ENCODE measurements around the gene TTC27. TPM values are rescaled to one million over a fixed set of nuclear protein-coding genes. Genes with fewer than 3 reads are reported as not detected.

Gene TTC27
- total RNA-seq, 1 experiment from 2014 or later, result 25.1 TPM

DNA sequence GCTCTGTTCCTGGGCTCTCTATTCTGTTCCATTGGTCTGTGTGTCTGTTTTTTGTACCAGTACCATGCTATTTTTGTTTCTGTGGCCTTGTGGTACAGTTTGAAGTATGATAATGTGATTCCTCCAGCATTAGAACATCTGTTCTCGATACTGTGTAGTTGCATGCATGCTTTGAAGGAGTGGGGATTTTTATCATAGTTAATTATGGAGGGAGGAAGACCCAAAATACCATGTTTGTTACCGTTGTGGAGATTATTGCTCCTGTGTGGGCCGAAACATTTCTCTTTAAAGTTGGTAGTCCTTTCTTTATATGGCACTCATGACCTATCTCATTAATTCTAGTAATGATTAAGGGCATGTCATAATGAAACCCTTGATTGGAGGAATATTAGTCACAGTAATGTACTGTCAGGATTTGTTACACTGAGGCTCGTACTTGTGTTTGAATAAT lies 87.6 kb downstream of the TTC27 start:
- ChIA-PET CTCF (no interaction called here), POLR2A (no interaction called here)
- no peaks in the 10 kb centered on the region for H3K27me3 Mint-ChIP-seq (ENCODE audit: low read depth)

DNA sequence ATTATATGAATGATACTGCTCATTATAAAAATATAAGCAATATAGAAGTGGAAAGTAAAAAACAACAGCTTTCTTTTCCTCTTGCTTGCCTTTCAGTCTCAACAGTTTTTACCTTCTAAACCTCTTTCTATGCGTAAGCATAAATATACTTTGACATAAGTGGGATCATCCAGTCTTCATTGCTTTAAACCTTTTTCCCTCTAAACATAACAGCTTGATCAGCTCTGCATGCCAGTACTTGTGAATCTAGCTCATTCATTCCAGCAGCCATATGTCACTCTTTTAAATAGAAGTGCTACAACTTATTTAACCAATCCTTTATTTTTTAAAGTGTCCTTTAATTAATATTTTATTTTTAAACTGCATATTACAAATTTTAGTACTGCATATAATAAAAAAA lies 88.1 kb downstream of the TTC27 start:
- Mint-ChIP-seq H3K9me3 (peaks cover 10% of the 10 kb centered on the region), H3K27ac (no peak overlapping the region), H3K36me3 (peaks cover 11% of the 10 kb centered on the region), H3K4me1 (no peaks in the 10 kb centered on the region), H3K27me3 (ENCODE audit: low read depth) (no peaks in the 10 kb centered on the region), H3K4me3 (no peak overlapping the region)
- ChIA-PET POLR2A (no interaction called here), CTCF (no interaction called here)
- ATAC-seq, result no peak
- DNase-seq (ENCODE audit: low spot score), result no peak
- TF ChIP-seq GRHL2 (CRISPR knock-in tag; IDR thresholded peaks at IDR 0.05; ENCODE audit: insufficient replicate concordance, severe bottlenecking), result no peak
- TF ChIP-seq, protein P1, sequence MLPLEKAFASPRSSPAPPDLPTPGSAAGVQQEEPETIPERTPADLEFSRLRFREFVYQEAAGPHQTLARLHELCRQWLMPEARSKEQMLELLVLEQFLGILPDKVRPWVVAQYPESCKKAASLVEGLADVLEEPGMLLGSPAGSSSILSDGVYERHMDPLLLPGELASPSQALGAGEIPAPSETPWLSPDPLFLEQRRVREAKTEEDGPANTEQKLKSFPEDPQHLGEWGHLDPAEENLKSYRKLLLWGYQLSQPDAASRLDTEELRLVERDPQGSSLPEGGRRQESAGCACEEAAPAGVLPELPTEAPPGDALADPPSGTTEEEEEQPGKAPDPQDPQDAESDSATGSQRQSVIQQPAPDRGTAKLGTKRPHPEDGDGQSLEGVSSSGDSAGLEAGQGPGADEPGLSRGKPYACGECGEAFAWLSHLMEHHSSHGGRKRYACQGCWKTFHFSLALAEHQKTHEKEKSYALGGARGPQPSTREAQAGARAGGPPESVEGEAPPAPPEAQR (CRISPR knock-in tag; IDR thresholded peaks at IDR 0.05), result no peak
- no peak for TF ChIP-seq ATF2 (CRISPR knock-in tag; IDR thresholded peaks at IDR 0.05; ENCODE audit: borderline replicate concordance, low read depth)
- no peak for TF ChIP-seq ZNF423 (CRISPR knock-in tag; IDR thresholded peaks at IDR 0.05)
- TF ChIP-seq FOXP4 (CRISPR knock-in tag; IDR thresholded peaks at IDR 0.05), result no peak

More for the DNA sequence above, 87.6 kb downstream of the TTC27 start:
- no peak for DNase-seq (ENCODE audit: low spot score)
- ATAC-seq, result no peak
- peaks cover 10% of the 10 kb centered on the region for H3K9me3 Mint-ChIP-seq
- H3K4me1 Mint-ChIP-seq, result no peaks in the 10 kb centered on the region
- no peak overlapping the region for H3K27ac Mint-ChIP-seq
- no peak for TF ChIP-seq ESRRA (CRISPR knock-in tag; IDR thresholded peaks at IDR 0.05; ENCODE audit: borderline replicate concordance)
- TF ChIP-seq FOXK1 (CRISPR knock-in tag; IDR thresholded peaks at IDR 0.05), result no peak
- no peak for TF ChIP-seq GRHL2 (CRISPR knock-in tag; IDR thresholded peaks at IDR 0.05; ENCODE audit: insufficient replicate concordance, severe bottlenecking)
- TF ChIP-seq, protein P2, sequence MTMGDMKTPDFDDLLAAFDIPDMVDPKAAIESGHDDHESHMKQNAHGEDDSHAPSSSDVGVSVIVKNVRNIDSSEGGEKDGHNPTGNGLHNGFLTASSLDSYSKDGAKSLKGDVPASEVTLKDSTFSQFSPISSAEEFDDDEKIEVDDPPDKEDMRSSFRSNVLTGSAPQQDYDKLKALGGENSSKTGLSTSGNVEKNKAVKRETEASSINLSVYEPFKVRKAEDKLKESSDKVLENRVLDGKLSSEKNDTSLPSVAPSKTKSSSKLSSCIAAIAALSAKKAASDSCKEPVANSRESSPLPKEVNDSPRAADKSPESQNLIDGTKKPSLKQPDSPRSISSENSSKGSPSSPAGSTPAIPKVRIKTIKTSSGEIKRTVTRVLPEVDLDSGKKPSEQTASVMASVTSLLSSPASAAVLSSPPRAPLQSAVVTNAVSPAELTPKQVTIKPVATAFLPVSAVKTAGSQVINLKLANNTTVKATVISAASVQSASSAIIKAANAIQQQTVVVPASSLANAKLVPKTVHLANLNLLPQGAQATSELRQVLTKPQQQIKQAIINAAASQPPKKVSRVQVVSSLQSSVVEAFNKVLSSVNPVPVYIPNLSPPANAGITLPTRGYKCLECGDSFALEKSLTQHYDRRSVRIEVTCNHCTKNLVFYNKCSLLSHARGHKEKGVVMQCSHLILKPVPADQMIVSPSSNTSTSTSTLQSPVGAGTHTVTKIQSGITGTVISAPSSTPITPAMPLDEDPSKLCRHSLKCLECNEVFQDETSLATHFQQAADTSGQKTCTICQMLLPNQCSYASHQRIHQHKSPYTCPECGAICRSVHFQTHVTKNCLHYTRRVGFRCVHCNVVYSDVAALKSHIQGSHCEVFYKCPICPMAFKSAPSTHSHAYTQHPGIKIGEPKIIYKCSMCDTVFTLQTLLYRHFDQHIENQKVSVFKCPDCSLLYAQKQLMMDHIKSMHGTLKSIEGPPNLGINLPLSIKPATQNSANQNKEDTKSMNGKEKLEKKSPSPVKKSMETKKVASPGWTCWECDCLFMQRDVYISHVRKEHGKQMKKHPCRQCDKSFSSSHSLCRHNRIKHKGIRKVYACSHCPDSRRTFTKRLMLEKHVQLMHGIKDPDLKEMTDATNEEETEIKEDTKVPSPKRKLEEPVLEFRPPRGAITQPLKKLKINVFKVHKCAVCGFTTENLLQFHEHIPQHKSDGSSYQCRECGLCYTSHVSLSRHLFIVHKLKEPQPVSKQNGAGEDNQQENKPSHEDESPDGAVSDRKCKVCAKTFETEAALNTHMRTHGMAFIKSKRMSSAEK (CRISPR knock-in tag; IDR thresholded peaks at IDR 0.05; ENCODE audit: borderline replicate concordance), result no peak
- no peak for TF ChIP-seq NR3C1 (CRISPR knock-in tag; conservative IDR thresholded peaks at IDR 0.05; ENCODE audit: low read depth)
- TF ChIP-seq MYBL2 (CRISPR knock-in tag; IDR thresholded peaks at IDR 0.05), result no peak
- no peak for TF ChIP-seq ZBTB21 (CRISPR knock-in tag; IDR thresholded peaks at IDR 0.05; ENCODE audit: borderline replicate concordance)
- TF ChIP-seq, protein P3, sequence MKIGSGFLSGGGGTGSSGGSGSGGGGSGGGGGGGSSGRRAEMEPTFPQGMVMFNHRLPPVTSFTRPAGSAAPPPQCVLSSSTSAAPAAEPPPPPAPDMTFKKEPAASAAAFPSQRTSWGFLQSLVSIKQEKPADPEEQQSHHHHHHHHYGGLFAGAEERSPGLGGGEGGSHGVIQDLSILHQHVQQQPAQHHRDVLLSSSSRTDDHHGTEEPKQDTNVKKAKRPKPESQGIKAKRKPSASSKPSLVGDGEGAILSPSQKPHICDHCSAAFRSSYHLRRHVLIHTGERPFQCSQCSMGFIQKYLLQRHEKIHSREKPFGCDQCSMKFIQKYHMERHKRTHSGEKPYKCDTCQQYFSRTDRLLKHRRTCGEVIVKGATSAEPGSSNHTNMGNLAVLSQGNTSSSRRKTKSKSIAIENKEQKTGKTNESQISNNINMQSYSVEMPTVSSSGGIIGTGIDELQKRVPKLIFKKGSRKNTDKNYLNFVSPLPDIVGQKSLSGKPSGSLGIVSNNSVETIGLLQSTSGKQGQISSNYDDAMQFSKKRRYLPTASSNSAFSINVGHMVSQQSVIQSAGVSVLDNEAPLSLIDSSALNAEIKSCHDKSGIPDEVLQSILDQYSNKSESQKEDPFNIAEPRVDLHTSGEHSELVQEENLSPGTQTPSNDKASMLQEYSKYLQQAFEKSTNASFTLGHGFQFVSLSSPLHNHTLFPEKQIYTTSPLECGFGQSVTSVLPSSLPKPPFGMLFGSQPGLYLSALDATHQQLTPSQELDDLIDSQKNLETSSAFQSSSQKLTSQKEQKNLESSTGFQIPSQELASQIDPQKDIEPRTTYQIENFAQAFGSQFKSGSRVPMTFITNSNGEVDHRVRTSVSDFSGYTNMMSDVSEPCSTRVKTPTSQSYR (CRISPR knock-in tag; IDR thresholded peaks at IDR 0.05), result no peak
- TF ChIP-seq GTF2I (CRISPR knock-in tag; conservative IDR thresholded peaks at IDR 0.05), result no peak
- TF ChIP-seq, protein P4, sequence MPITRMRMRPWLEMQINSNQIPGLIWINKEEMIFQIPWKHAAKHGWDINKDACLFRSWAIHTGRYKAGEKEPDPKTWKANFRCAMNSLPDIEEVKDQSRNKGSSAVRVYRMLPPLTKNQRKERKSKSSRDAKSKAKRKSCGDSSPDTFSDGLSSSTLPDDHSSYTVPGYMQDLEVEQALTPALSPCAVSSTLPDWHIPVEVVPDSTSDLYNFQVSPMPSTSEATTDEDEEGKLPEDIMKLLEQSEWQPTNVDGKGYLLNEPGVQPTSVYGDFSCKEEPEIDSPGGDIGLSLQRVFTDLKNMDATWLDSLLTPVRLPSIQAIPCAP (CRISPR knock-in tag; IDR thresholded peaks at IDR 0.05), result no peak
- no peak for TF ChIP-seq ZNF219 (CRISPR knock-in tag; IDR thresholded peaks at IDR 0.05; ENCODE audit: borderline replicate concordance)
- TF ChIP-seq TEAD4 (CRISPR knock-in tag; IDR thresholded peaks at IDR 0.05), result no peak
- TF ChIP-seq HMGXB4 (CRISPR knock-in tag; IDR thresholded peaks at IDR 0.05), result no peak
- TF ChIP-seq, protein P5, sequence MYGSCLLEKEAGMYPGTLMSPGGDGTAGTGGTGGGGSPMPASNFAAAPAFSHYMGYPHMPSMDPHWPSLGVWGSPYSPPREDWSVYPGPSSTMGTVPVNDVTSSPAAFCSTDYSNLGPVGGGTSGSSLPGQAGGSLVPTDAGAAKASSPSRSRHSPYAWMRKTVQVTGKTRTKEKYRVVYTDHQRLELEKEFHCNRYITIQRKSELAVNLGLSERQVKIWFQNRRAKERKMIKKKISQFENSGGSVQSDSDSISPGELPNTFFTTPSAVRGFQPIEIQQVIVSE (CRISPR knock-in tag; IDR thresholded peaks at IDR 0.05; ENCODE audit: borderline replicate concordance), result no peak
- peaks cover 11% of the 10 kb centered on the region for H3K36me3 Mint-ChIP-seq
- H3K4me3 Mint-ChIP-seq, result no peak overlapping the region

All from WTC11 (cell line).